Mesenchymal stem cell (in vitro differentiated cells and primary cell): Measurements from ENCODE around the gene STEAP1B.

Source experiments
- DNase-seq: peaks from one replicate; pipeline ENCODE4 v3.0.0-alpha.2; 2013
- H2AFZ ChIP-seq: one replicate; pipeline ENCODE4 v1.6.1; 2013; ENCODE audit warnings: low read depth, mild to moderate bottlenecking, control low read depth, inconsistent platforms, low read length, moderate library complexity
- H2AK5ac ChIP-seq: 2 replicates; pipeline ENCODE4 v1.6.1; 2013; ENCODE audit warnings: low read length, moderate library complexity, mild to moderate bottlenecking, inconsistent platforms; ENCODE audit not compliant: severe bottlenecking
- H2BK120ac ChIP-seq: one replicate; pipeline ENCODE4 v1.6.1; 2013; ENCODE audit warnings: low read depth, mild to moderate bottlenecking, inconsistent platforms, low read length, moderate library complexity
- H2BK12ac ChIP-seq, 2 experiments: one replicate each; pipeline ENCODE4 v1.6.1; 2013; ENCODE audit warnings: inconsistent platforms in 2 of 2, low read length in 2 of 2, mild to moderate bottlenecking in 2 of 2, moderate library complexity in 2 of 2, control low read depth in 1 of 2
- H2BK15ac ChIP-seq: one replicate; pipeline ENCODE4 v1.6.1; 2013; ENCODE audit warnings: mild to moderate bottlenecking, low read depth, inconsistent platforms; ENCODE audit not compliant: poor library complexity, severe bottlenecking
- H2BK5ac ChIP-seq: 2 replicates; pipeline ENCODE4 v1.6.1; 2013; ENCODE audit warnings: low read depth, mild to moderate bottlenecking, low read length, control low read depth, inconsistent platforms; ENCODE audit not compliant: poor library complexity, severe bottlenecking
- H3K14ac ChIP-seq, 2 experiments: one replicate each; pipeline ENCODE4 v1.6.1; 2013; ENCODE audit warnings: inconsistent platforms in 2 of 2, low read length in 2 of 2, control low read depth in 1 of 2, mild to moderate bottlenecking in 1 of 2, moderate library complexity in 1 of 2
- H3K18ac ChIP-seq, 2 experiments: one replicate each; pipeline ENCODE4 v1.6.1; 2013; ENCODE audit warnings: inconsistent platforms in 2 of 2, low read length in 2 of 2, control low read depth in 1 of 2, low read depth in 1 of 2, mild to moderate bottlenecking in 1 of 2
- H3K23ac ChIP-seq, 2 experiments: one replicate each; pipeline ENCODE4 v1.6.1; 2013; ENCODE audit warnings: inconsistent platforms in 2 of 2, low read length in 2 of 2, mild to moderate bottlenecking in 2 of 2, moderate library complexity in 2 of 2, control low read depth in 1 of 2
- H3K27ac ChIP-seq: 2 replicates; pipeline ENCODE4 v1.5.1; 2013; ENCODE audit warnings: mild to moderate bottlenecking, moderate library complexity, low read length, control low read depth, inconsistent platforms; ENCODE audit not compliant: poor library complexity, severe bottlenecking
- H3K27me3 ChIP-seq, 2 experiments: 2 replicates each; pipeline versions ENCODE4 v1.6.1 to v1.7.0; 2013; ENCODE audit warnings: low read length in 2 of 2, mild to moderate bottlenecking in 2 of 2, moderate library complexity in 2 of 2, control low read depth in 1 of 2, inconsistent platforms in 1 of 2; ENCODE audit not compliant: control insufficient read depth in 1 of 2, insufficient read depth in 1 of 2
- H3K36me3 ChIP-seq, 2 experiments: 2 replicates each; pipeline versions ENCODE4 v1.6.1 to v1.7.0; 2013; ENCODE audit warnings: low read length in 2 of 2, control low read depth in 1 of 2, inconsistent platforms in 1 of 2, low read depth in 1 of 2, mild to moderate bottlenecking in 1 of 2; ENCODE audit not compliant: insufficient read depth in 2 of 2, control insufficient read depth in 1 of 2
- H3K4ac ChIP-seq, 2 experiments: one replicate each; pipeline ENCODE4 v1.6.1; 2013; ENCODE audit warnings: inconsistent platforms in 2 of 2, low read length in 2 of 2, mild to moderate bottlenecking in 2 of 2, moderate library complexity in 2 of 2, control low read depth in 1 of 2, low read depth in 1 of 2
- H3K4me1 ChIP-seq: 2 replicates; pipeline ENCODE4 v1.6.1; 2013; ENCODE audit warnings: low read depth, low read length, control low read depth; ENCODE audit not compliant: control insufficient read depth, insufficient read depth
- H3K4me2 ChIP-seq: 2 replicates; pipeline ENCODE4 v1.6.1; 2013; ENCODE audit warnings: low read length, mild to moderate bottlenecking, inconsistent platforms; ENCODE audit not compliant: poor library complexity, severe bottlenecking
- H3K4me3 ChIP-seq, 2 experiments: 2 replicates each; pipeline versions ENCODE4 v1.5.1 to v1.7.0; 2013; ENCODE audit warnings: low read length in 2 of 2, mild to moderate bottlenecking in 2 of 2, control low read depth in 1 of 2, low read depth in 1 of 2; ENCODE audit not compliant: insufficient read depth in 1 of 2
- H3K79me1 ChIP-seq: replicated peaks from 2 replicates; pipeline ENCODE4 v1.6.1; 2013; ENCODE audit warnings: mild to moderate bottlenecking, control low read depth, low read length, inconsistent platforms; ENCODE audit not compliant: poor library complexity, severe bottlenecking
- H3K9ac ChIP-seq: 2 replicates; pipeline ENCODE4 v1.7.0; 2013; ENCODE audit warnings: mild to moderate bottlenecking, low read length, moderate library complexity
- H3K9me3 ChIP-seq: 2 replicates; pipeline ENCODE4 v1.7.0; 2013; ENCODE audit warnings: mild to moderate bottlenecking, low read length; ENCODE audit not compliant: control insufficient read depth
- H4K8ac ChIP-seq: one replicate; pipeline ENCODE4 v1.6.1; 2013; ENCODE audit warnings: inconsistent platforms, mild to moderate bottlenecking, low read length, moderate library complexity
- H4K91ac ChIP-seq: one replicate; pipeline ENCODE4 v1.6.1; 2013; ENCODE audit warnings: mild to moderate bottlenecking, low read length, inconsistent platforms
- WGBS: methylation state at CpG from one replicate; pipeline ENCODE4 v1.1.7; 2013; ENCODE audit warnings: mixed read lengths; 5-methylcytosine and 5-hydroxymethylcytosine counted together

Gene STEAP1B

DNA sequence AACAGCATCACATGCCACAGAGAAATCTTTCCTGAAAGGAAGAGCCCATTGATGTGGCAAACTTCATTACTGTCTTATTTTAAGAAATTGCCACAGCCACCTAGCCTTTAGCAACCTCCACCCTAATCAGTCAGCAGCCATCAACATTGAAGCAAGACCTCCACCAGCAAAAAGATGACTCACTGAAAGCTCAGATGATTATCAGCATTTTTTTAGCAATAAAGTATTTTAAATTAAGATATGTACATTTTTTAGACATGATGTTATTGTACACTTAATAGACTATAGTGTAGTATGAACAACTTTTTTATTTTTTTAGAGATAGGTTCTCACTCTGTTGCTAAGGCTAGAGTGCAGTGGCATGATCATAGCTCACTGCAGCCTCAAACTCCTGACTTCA lies 14.8 kb downstream of the STEAP1B start:
- H2AFZ ChIP-seq, result no peak overlapping the region
- no peaks in the 10 kb centered on the region for H3K79me1 ChIP-seq
- no peak overlapping the region for H4K91ac ChIP-seq
- no peak overlapping the region for H3K27ac ChIP-seq
- no peak overlapping the region for H3K18ac ChIP-seq
- H4K8ac ChIP-seq, result no peak overlapping the region
- H3K36me3 ChIP-seq, result peaks cover 0 to 27% of the 10 kb centered on the region in 2 experiments
- H3K14ac ChIP-seq, result no peak overlapping the region
- H2BK15ac ChIP-seq, result no peak overlapping the region
- H2BK5ac ChIP-seq, result no peak overlapping the region
- H3K4me1 ChIP-seq, result no peaks in the 10 kb centered on the region
- H2BK120ac ChIP-seq, result no peak overlapping the region
- no peak overlapping the region for H3K4me2 ChIP-seq
- H3K9me3 ChIP-seq, result no peaks in the 10 kb centered on the region
- H3K4me3 ChIP-seq, result no peak overlapping the region
- H2BK12ac ChIP-seq, result no peak overlapping the region
- H3K9ac ChIP-seq, result no peak overlapping the region
- peaks cover 0 to 16% of the 10 kb centered on the region in 2 experiments for H3K27me3 ChIP-seq
- peak; percentile 6 for DNase-seq
- H3K4ac ChIP-seq, result no peak overlapping the region
- H3K23ac ChIP-seq, result no peak overlapping the region
- H2AK5ac ChIP-seq, result no peak overlapping the region

DNA sequence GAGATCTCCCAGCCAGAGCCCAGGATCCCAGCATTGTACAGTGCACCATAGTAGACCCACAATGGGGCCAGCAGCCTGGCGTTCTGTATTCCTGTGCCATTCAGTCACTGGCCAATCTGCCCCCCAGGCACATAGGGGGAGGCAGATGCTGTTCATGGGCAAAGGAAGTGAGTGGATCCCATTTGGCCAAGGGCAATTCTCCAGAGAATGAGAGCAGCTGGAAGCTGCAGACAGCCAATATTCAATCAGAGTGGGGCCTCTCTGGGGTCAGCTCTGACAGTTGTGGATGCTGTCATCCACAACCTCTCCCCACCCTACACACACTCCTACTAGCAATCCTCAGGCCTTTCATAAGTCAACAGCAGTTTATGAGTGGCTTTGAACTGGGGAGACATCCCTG lies 17.5 kb downstream of the STEAP1B start:
- 100% methylated on average over 1 of the region's 1 CpG for WGBS

DNA sequence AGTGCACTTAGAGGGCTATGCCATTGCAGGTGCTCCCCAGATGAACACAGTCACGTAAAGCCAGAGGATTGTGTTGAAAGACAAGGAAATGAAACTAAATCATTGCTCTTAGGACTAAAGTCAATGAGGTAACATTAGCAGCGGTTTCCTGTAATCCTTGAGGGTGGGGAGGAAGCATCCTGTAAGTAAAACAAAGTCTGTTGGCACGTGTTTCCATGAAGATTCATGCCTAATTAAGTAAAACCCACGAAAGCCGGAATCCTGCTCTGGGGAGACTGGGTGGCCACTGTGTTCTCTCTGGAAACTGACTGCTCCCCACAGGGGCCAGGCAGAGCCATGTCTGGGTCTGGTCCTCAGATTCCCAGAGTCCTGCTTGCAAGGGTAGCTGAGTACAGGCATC lies 18.3 kb downstream of the STEAP1B start:
- 56% methylated on average over 5 of the region's 5 CpGs for WGBS
- no peaks in the 10 kb centered on the region for H3K79me1 ChIP-seq
- H4K91ac ChIP-seq, result no peak overlapping the region
- no peak overlapping the region for H2BK12ac ChIP-seq
- H3K4ac ChIP-seq, result no peak overlapping the region
- H3K14ac ChIP-seq, result no peak overlapping the region
- H2AK5ac ChIP-seq, result no peak overlapping the region
- H3K4me2 ChIP-seq, result no peak overlapping the region
- H3K23ac ChIP-seq, result no peak overlapping the region
- H3K9ac ChIP-seq, result no peak overlapping the region
- no peak overlapping the region for H2BK120ac ChIP-seq
- H3K36me3 ChIP-seq, result peaks cover 0 to 24% of the 10 kb centered on the region in 2 experiments
- no peak overlapping the region for H3K27ac ChIP-seq
- H2BK15ac ChIP-seq, result no peak overlapping the region
- no peak overlapping the region for H4K8ac ChIP-seq
- DNase-seq, result peak; percentile 4
- H3K4me3 ChIP-seq, result no peak overlapping the region
- H3K4me1 ChIP-seq, result no peaks in the 10 kb centered on the region
- H2AFZ ChIP-seq, result no peak overlapping the region
- no peaks in the 10 kb centered on the region for H3K9me3 ChIP-seq
- no peak overlapping the region for H3K18ac ChIP-seq
- no peak overlapping the region for H2BK5ac ChIP-seq
- peaks cover 0 to 17% of the 10 kb centered on the region in 2 experiments for H3K27me3 ChIP-seq

More for the DNA sequence above, 17.5 kb downstream of the STEAP1B start:
- Histone ChIP-seq H3K4me2 (no peak overlapping the region), H3K23ac (no peak overlapping the region), H4K91ac (no peak overlapping the region), H3K14ac (no peak overlapping the region), H3K79me1 (no peaks in the 10 kb centered on the region), H2BK12ac (no peak overlapping the region), H3K4me3 (no peak overlapping the region), H2BK120ac (no peak overlapping the region), H2AK5ac (no peak overlapping the region), H3K9ac (no peak overlapping the region), H3K4ac (no peak overlapping the region), H2BK5ac (no peak overlapping the region), H3K36me3 (peaks cover 0 to 24% of the 10 kb centered on the region in 2 experiments), H4K8ac (no peak overlapping the region), H2AFZ (no peak overlapping the region), H2BK15ac (no peak overlapping the region), H3K18ac (no peak overlapping the region), H3K27me3 (peaks cover 0 to 16% of the 10 kb centered on the region in 2 experiments), H3K27ac (no peak overlapping the region), H3K9me3 (no peaks in the 10 kb centered on the region), H3K4me1 (no peaks in the 10 kb centered on the region)
- no peak for DNase-seq

DNA sequence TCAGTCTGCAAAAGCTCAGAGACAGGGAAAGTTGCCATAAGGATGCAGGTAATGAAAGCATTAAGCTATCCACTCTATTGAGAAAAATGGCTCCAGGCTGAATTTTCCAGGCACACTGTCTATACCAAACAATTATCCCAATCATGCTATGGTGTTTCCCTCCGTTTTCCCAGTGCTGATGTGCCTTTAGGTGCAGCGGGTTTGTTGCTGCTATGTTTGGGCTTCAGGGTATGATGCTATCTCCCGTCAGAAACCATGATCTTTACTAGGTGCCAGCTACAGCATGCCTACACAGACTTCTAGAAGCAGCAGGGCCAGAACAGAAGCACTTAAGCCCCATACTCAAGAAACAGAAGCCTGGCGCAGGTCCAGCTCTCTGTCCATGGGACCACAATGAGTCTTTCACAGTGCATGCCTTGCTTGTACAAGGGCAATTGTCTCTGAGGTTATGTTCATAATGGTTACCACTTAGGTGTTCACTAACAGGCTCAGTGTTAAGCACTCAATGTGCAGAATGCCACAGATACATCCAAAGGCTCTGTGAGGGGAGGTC lies 19.4 kb downstream of the STEAP1B start:
- WGBS, result 80% methylated on average over 4 of the region's 4 CpGs
- no peak overlapping the region for H2AFZ ChIP-seq
- H3K4me1 ChIP-seq, result no peaks in the 10 kb centered on the region
- no peak for DNase-seq
- H3K18ac ChIP-seq, result no peak overlapping the region
- H3K9ac ChIP-seq, result no peak overlapping the region
- H3K9me3 ChIP-seq, result no peaks in the 10 kb centered on the region
- no peaks in the 10 kb centered on the region for H3K79me1 ChIP-seq
- no peak overlapping the region for H2BK12ac ChIP-seq
- H3K4ac ChIP-seq, result no peak overlapping the region
- no peak overlapping the region for H2BK120ac ChIP-seq
- H3K4me3 ChIP-seq, result no peak overlapping the region
- H4K8ac ChIP-seq, result no peak overlapping the region
- H2BK5ac ChIP-seq, result no peak overlapping the region
- H3K36me3 ChIP-seq, result peaks cover 0 to 24% of the 10 kb centered on the region in 2 experiments
- peaks cover 0 to 25% of the 10 kb centered on the region in 2 experiments for H3K27me3 ChIP-seq
- no peak overlapping the region for H3K23ac ChIP-seq
- no peak overlapping the region for H2AK5ac ChIP-seq
- no peak overlapping the region for H3K4me2 ChIP-seq
- H2BK15ac ChIP-seq, result no peak overlapping the region
- no peak overlapping the region for H4K91ac ChIP-seq
- H3K14ac ChIP-seq, result no peak overlapping the region
- H3K27ac ChIP-seq, result no peak overlapping the region
